Stimulated activated CD8-positive, alpha-beta memory T cell treated with anti-CD3 and anti-CD28 coated beads, Interleukin-7, amount 100 ng/mL, for 1 hour (primary cell): ENCODE results near the gene CYP4F22.
"Not testable (repeated sequence)": the region's sequence is repeated elsewhere in the genome, so short reads cannot be mapped to it uniquely, and the experiment has no call there.

ENCODE experiments used
- DNase-seq, 2 donors: peaks; one replicate each; pipeline ENCODE4 v3.0.0-alpha.2; 2020; ENCODE audit warnings: low read depth in 2 of 2

CYP4F22 gene

DNA sequence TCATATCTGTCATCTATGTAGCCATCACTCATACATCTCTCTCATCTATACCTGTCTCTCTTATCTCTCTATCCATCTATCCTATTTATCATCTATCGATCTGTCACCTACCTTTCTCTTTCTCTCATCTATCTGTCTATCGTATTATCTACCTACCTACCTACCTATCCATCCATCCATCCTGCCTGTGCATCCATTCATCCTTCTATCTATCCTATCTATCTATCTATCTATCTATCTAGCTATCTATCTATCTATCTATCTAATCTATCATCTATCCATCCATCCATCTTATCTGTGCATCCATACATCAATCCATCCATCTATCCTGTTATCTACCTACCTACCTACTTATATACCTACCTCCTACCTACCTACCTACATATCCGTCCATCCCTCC is 62.1 kb downstream of the CYP4F22 start:
- DNase-seq = no peak

DNA sequence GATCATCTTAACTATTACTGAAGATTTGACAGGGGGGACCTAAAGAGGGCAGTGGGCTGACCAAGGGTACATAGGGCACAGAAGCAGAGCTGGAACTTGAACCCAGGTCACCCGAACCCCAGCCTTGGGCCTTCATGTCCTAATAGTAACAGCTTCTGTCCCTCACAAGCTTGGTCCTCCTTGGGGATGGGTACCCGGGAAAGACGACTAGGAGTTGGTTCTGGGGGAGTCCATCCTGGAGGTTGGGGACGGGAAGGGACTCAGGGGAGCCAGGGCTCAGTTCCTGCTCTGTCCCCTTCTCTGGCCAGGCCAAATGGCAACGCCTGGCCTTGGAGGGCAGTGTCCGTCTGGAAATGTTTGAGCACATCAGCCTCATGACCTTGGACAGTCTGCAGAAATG is 67.1 kb downstream of the CYP4F22 start:
- no peak for DNase-seq

- DNase-seq = no peak
These were observed 68.3 kb downstream of the CYP4F22 start for GRCh38 chr19:15576526-15577156.

- no peak for DNase-seq
These were observed 69.0 kb downstream of the CYP4F22 start for GRCh38 chr19:15577184-15577771.

GRCh38 chr19:15583346-15583745 is 75.0 kb downstream of the CYP4F22 start:
- DNase-seq = no peak

- DNase-seq = no peak
These were observed 75.8 kb downstream of the CYP4F22 start for GRCh38 chr19:15584095-15584494.

DNA sequence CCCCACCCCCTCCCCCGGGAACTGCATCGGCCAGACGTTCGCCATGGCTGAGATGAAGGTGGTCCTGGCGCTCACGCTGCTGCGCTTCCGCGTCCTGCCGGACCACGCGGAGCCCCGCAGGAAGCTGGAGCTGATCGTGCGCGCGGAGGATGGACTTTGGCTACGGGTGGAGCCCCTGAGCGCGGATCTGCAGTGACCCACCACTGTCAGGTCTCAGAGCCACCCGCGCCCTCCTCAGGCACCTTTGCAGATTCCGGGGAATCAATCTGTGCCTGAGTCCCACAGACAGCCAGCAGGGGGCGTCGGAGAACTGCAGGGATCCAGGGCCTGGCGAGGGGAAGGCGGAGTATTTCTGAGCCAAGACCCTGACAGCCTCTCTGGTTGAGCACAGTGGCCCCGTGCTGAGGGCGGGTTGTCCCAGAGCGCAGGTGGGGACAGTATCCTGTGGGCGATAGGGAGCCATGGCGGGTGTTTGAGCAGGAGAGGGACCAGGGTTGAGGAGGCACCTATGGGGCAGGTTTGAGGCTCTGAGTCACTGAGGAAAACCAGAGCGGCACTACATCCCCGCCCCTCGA is 76.3 kb downstream of the CYP4F22 start:
- peak; percentile 67 to 77 for DNase-seq

DNA sequence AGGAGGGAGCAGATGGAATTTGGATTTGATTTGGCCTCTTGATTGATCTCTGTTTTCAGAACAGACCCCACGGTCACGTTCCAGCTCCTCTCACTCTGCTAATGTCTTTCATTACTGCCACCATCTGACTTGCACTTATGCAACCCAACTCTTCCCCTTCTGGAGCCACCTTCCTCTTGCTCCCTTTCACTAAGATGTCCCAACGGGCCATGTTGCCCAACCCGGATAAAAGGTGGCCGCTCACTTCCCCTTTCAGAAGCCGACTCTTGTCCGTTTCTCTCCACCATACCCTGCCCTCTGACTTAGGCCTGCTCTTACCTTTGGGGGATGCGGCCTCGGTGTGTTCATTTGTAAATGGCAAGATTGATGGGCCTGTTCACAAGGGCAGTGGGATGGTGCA is 79.3 kb downstream of the CYP4F22 start:
- DNase-seq = no peak

GRCh38 chr19:15588265-15588664 is 79.9 kb downstream of the CYP4F22 start:
- DNase-seq = no peak

DNA sequence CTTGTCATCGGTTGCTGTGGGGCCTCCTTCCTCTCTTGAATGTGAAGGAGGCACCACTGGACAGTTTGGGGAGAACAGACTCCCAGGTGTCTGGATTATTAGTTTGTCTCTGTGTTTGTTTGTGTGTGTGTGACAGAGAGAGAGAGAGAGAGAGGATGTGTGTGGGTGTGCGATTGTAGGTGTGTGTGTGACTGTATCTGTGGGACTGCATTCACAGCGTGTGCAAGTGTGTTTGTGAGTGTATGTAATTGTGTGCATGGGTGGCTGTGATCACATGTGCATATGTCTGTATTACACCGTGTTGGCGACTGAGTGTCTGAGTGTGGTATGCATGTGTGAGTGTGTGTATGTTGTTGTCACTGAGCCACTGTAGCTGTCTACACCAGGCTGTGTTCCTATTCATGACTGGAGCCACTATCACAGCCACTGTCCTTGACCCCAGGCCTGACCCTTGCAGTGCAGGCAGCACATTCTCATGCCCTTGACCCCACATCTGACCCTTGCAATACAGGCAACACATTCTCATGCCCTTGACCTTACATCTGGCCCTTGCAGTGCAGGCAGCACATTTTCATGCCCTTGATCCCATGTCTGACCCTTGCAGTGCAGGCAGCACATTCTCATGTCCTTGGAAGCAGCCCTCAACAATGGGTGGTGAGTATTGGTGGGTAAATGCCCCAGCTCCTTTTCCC is 81.6 kb downstream of the CYP4F22 start:
- DNase-seq = no peak

DNA sequence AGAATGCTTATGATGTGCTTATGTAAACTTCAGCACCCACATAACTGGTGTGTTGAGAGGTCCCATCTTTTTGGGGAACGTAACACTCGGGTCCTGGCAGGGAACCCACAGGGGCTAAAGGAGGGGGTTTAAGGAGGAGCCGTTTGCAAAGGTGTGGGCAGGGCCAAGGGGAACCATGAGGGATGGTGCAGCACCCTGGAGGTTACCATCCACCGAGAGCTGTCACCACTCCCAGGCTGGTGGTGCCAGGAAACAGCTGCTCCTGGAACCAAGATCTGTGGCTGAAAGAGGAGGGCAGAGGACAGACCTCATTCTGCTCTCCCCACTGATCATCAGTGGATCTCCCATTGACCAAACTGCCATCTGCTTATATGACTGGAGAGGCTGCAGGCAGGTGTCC is 83.5 kb downstream of the CYP4F22 start:
- no peak for DNase-seq

DNA sequence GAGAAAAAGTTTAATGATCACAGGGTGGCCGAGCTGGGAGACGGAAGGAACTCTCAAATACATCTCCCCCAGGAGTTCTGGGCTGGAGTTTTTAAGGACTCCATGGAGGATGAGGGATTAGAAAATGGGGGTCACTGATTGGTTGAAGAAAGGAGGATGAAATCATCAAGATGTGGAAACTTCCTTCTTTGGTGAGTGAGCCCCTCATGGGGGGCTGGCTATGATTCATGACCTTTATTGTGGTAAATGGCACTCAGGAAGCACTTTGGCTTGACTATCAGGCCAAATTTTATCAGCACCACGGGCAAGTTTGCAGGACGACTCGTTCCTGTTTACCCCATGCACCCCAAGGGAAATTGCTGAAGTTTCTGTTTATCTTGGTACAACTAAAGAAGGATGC is 84.2 kb downstream of the CYP4F22 start:
- not testable (repeated sequence) for DNase-seq

DNA sequence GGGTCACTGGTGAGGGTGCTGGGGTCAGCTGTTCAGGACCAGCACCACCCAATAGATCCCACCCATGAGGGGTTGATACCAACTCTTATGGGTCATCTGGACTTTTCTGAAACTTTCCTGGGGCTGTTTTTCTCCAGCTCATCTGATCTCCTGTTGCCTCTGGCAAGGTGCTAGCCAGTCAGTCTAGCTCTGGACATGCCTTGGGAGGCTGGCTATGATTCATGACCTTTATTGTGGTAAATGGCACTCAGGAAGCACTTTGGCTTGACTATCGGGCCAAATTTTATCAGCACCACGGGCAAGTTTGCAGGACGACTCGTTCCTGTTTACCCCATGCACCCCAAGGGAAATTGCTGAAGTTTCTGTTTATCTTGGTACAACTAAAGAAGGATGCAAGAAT is 85.4 kb downstream of the CYP4F22 start:
- not testable (repeated sequence) for DNase-seq

- no peak for DNase-seq
These were observed 86.7 kb downstream of the CYP4F22 start for GRCh38 chr19:15595069-15595468.
